ENCODE results near the gene CMIP. TPM values are rescaled to one million over a fixed set of nuclear protein-coding genes. Genes with fewer than 3 reads are reported as not detected.

The CMIP gene
- polyA plus RNA-seq, 1 experiment = 4.9 TPM

DNA sequence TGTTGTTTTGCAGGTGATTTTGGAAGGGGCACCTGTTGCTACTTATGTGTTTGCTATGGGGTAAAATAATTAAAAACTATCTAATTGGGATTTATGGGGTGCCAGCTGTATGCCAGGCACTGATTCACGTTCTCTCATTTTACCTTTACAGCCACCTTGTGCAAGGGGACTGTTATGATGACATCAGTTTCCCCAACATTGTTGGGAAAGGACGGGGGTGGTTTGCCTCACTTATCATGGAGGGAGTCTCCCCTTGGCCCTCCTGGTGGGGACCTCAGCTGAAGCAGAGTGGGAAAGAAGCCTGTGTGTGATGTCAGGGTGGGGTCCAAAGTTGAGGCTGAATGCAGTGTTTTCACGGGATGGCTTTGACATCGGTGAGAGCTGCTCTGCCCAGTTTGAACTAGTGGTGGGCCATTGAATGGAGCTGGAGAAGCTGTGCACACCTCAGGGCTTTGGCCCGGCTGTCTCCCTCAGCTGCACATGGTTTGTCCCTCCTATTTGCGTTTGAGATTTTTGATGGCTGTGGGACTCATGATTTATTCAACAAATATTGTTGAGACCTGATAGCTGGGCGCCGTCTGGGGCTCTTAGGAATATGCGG lies 36.1 kb downstream of the CMIP start:
- no peak for DNase-seq (ENCODE audit: low read depth)
- Histone ChIP-seq H3K4me3 (ENCODE audit: low read depth, low read length) (no peak overlapping the region), H3K36me3 (ENCODE audit: control insufficient read depth, insufficient read depth, low read length) (no peaks in the 10 kb centered on the region), H3K27me3 (ENCODE audit: control insufficient read depth, insufficient read depth, low read length) (no peaks in the 10 kb centered on the region)
- TF ChIP-seq, protein P1, sequence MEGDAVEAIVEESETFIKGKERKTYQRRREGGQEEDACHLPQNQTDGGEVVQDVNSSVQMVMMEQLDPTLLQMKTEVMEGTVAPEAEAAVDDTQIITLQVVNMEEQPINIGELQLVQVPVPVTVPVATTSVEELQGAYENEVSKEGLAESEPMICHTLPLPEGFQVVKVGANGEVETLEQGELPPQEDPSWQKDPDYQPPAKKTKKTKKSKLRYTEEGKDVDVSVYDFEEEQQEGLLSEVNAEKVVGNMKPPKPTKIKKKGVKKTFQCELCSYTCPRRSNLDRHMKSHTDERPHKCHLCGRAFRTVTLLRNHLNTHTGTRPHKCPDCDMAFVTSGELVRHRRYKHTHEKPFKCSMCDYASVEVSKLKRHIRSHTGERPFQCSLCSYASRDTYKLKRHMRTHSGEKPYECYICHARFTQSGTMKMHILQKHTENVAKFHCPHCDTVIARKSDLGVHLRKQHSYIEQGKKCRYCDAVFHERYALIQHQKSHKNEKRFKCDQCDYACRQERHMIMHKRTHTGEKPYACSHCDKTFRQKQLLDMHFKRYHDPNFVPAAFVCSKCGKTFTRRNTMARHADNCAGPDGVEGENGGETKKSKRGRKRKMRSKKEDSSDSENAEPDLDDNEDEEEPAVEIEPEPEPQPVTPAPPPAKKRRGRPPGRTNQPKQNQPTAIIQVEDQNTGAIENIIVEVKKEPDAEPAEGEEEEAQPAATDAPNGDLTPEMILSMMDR (IDR thresholded peaks at IDR 0.05; ENCODE audit: insufficient read depth, low read depth, low read length) = no peak
- ChIA-PET CTCF (no interaction called here), POLR2A (no interaction called here)

- Histone ChIP-seq H3K36me3 (ENCODE audit: control insufficient read depth, insufficient read depth, low read length) (no peaks in the 10 kb centered on the region), H3K27me3 (ENCODE audit: control insufficient read depth, insufficient read depth, low read length) (no peaks in the 10 kb centered on the region), H3K4me3 (ENCODE audit: low read depth, low read length) (no peak overlapping the region)
- POLR2A ChIA-PET = no interaction called here
- DNase-seq (ENCODE audit: low read depth) = no peak
- CTCF ChIA-PET = no interaction called here
- TF ChIP-seq, protein P1 (IDR thresholded peaks at IDR 0.05; ENCODE audit: insufficient read depth, low read depth, low read length) = no peak
Measured at GRCh38 chr16:81481207-81481821, 36.7 kb downstream of the CMIP start.

DNA sequence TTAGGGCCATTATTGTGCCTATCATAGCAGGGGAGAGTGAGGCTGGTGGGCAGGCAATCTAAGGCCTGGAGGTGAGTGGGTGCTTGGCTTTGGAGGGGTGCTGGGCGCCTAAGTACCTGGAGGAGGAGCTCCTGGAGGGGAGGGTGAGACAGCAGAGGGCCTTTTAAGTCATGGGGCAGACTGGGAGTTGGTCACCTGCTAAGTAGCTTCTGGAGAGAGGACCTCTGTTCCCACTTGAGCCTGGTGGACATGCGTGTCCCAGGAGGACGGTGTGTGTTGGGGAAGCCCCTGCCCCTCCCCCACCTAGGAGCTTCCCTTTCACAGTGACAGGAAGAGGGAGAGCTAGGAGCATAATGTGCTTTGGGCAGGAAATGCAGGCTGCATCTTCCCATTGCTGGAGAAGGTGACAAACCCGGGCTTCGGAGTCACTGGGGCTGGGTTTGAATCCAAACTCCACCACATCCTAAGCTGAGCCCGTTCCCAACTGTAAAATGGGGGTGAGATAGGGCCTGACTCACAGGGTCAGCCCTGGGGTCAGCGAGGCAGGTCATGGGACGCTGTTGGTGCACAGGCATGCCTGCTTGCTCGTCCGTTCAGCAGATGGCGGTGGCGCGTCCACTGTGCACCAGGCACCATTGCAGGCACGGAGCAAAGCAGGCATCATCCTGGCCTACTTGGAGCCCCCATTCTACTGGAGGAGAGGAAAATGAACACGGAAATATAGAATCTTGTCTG lies 37.9 kb downstream of the CMIP start:
- ChIA-PET CTCF (no interaction called here), POLR2A (interaction anchor here (0.7 kb wide), 1 partner anchor 43 kb away, joined by 12 read pairs; no protein-coding TSS in a partner anchor)
- TF ChIP-seq, protein P1 (IDR thresholded peaks at IDR 0.05; ENCODE audit: insufficient read depth, low read depth, low read length) = no peak
- H3K27me3 ChIP-seq (ENCODE audit: control insufficient read depth, insufficient read depth, low read length) = no peaks in the 10 kb centered on the region
- no peak overlapping the region for H3K4me3 ChIP-seq (ENCODE audit: low read depth, low read length)
- H3K36me3 ChIP-seq (ENCODE audit: control insufficient read depth, insufficient read depth, low read length) = no peaks in the 10 kb centered on the region
- no peak for DNase-seq (ENCODE audit: low read depth)

- CTCF ChIA-PET = no interaction called here
- no peaks in the 10 kb centered on the region for H3K27me3 ChIP-seq (ENCODE audit: control insufficient read depth, insufficient read depth, low read length)
- TF ChIP-seq, protein P1 (IDR thresholded peaks at IDR 0.05; ENCODE audit: insufficient read depth, low read depth, low read length) = no peak
- no peak for DNase-seq (ENCODE audit: low read depth)
- POLR2A ChIA-PET = no interaction called here
- H3K36me3 ChIP-seq (ENCODE audit: control insufficient read depth, insufficient read depth, low read length) = no peaks in the 10 kb centered on the region
- no peak overlapping the region for H3K4me3 ChIP-seq (ENCODE audit: low read depth, low read length)
Measured at GRCh38 chr16:81483064-81483969, 38.7 kb downstream of the CMIP start.
